H9 (cell line): Measurements from ENCODE around the gene SLC48A1. TPM values are rescaled to one million over a fixed set of nuclear protein-coding genes. Genes with fewer than 3 reads are reported as not detected.

Source experiments
- DNase-seq: peaks from one replicate; pipeline ENCODE4 v3.0.0-alpha.2; 2017
- H2AFZ ChIP-seq: one replicate; pipeline ENCODE4 v1.6.1; 2013; ENCODE audit warnings: mild to moderate bottlenecking, low read length, control low read depth, moderate library complexity
- H2AK5ac ChIP-seq: 2 replicates; pipeline ENCODE4 v1.6.1; 2013; ENCODE audit warnings: low read length, control low read depth, mixed read lengths; ENCODE audit not compliant: insufficient read length
- H2BK120ac ChIP-seq: one replicate; pipeline ENCODE4 v1.6.1; 2013; ENCODE audit warnings: low read depth, mild to moderate bottlenecking, low read length, control low read depth, inconsistent platforms; ENCODE audit not compliant: poor library complexity, severe bottlenecking
- H2BK12ac ChIP-seq: 2 replicates; pipeline ENCODE4 v1.6.1; 2013; ENCODE audit warnings: low read length, control low read depth, mixed read lengths, low read depth; ENCODE audit not compliant: insufficient read length
- H2BK15ac ChIP-seq: 2 replicates; pipeline ENCODE4 v1.6.1; 2013; ENCODE audit warnings: low read depth, low read length, control low read depth
- H2BK20ac ChIP-seq: one replicate; pipeline ENCODE4 v1.6.1; 2013; ENCODE audit warnings: low read depth, mild to moderate bottlenecking, low read length, control low read depth, inconsistent platforms; ENCODE audit not compliant: poor library complexity, severe bottlenecking
- H2BK5ac ChIP-seq: 2 replicates; pipeline ENCODE4 v1.6.1; 2013; ENCODE audit warnings: low read length, control low read depth, mixed read lengths; ENCODE audit not compliant: insufficient read length
- H3K14ac ChIP-seq: 2 replicates; pipeline ENCODE4 v1.6.1; 2013; ENCODE audit warnings: low read length, control low read depth; ENCODE audit not compliant: insufficient read depth
- H3K18ac ChIP-seq: 2 replicates; pipeline ENCODE4 v1.6.1; 2013; ENCODE audit warnings: low read depth, mild to moderate bottlenecking, mixed read lengths, low read length, control low read depth; ENCODE audit not compliant: insufficient read length
- H3K23ac ChIP-seq: 2 replicates; pipeline ENCODE4 v1.6.1; 2013; ENCODE audit warnings: low read length, control low read depth, mixed read lengths, low read depth; ENCODE audit not compliant: insufficient read length
- H3K23me2 ChIP-seq: 2 replicates; pipeline ENCODE4 v1.6.1; 2013; ENCODE audit warnings: low read depth, mild to moderate bottlenecking, mixed read lengths, low read length, control low read depth; ENCODE audit not compliant: insufficient read length, poor library complexity, severe bottlenecking
- H3K27ac ChIP-seq: 2 replicates; pipeline ENCODE4 v1.5.1; 2013; ENCODE audit warnings: low read length, control low read depth, mixed read lengths, low read depth; ENCODE audit not compliant: insufficient read length
- H3K27me3 ChIP-seq: 2 replicates; pipeline ENCODE4 v1.6.1; 2013; ENCODE audit warnings: low read length, control low read depth, inconsistent platforms; ENCODE audit not compliant: insufficient read depth
- H3K4ac ChIP-seq: 2 replicates; pipeline ENCODE4 v1.6.1; 2013; ENCODE audit warnings: low read depth, mild to moderate bottlenecking, control low read depth, inconsistent platforms, low read length, moderate library complexity
- H3K4me1 ChIP-seq: 2 replicates; pipeline ENCODE4 v1.6.1; 2013; ENCODE audit warnings: low read length, control low read depth, inconsistent platforms; ENCODE audit not compliant: insufficient read depth
- H3K4me2 ChIP-seq: 2 replicates; pipeline ENCODE4 v1.6.1; 2013; ENCODE audit warnings: low read length, control low read depth, mixed read lengths; ENCODE audit not compliant: insufficient read length, insufficient read depth
- H3K56ac ChIP-seq: 2 replicates; pipeline ENCODE4 v1.6.1; 2013; ENCODE audit warnings: low read depth, mild to moderate bottlenecking, mixed read lengths, low read length, control low read depth; ENCODE audit not compliant: insufficient read length
- H3K79me1 ChIP-seq: 2 replicates; pipeline ENCODE4 v1.6.1; 2013; ENCODE audit warnings: low read depth, mild to moderate bottlenecking, moderate library complexity, low read length, control low read depth, inconsistent platforms; ENCODE audit not compliant: insufficient read depth, poor library complexity, severe bottlenecking
- H3K79me2 ChIP-seq: 2 replicates; pipeline ENCODE4 v1.6.1; 2013; ENCODE audit warnings: low read length, control low read depth, inconsistent platforms; ENCODE audit not compliant: insufficient read depth
- H3K9ac ChIP-seq: 2 replicates; pipeline ENCODE4 v1.6.1; 2013; ENCODE audit warnings: low read length, control low read depth, mixed read lengths; ENCODE audit not compliant: insufficient read length; ENCODE audit errors: extremely low read depth
- H3K9me3 ChIP-seq: one replicate; pipeline ENCODE4 v1.6.1; 2013; ENCODE audit warnings: low read depth, low read length, inconsistent platforms; ENCODE audit not compliant: control insufficient read depth
- H3T11ph ChIP-seq: one replicate; pipeline ENCODE4 v1.6.1; 2013; ENCODE audit warnings: mild to moderate bottlenecking, low read length, control low read depth, inconsistent platforms
- H4K20me1 ChIP-seq: one replicate; pipeline ENCODE4 v1.6.1; 2013; ENCODE audit not compliant: control insufficient read depth, insufficient read length, insufficient read depth
- H4K5ac ChIP-seq: 2 replicates; pipeline ENCODE4 v1.6.1; 2013; ENCODE audit warnings: low read depth, mild to moderate bottlenecking, mixed read lengths, low read length, control low read depth; ENCODE audit not compliant: insufficient read length
- H4K8ac ChIP-seq: replicated peaks from 2 replicates; pipeline ENCODE4 v1.6.1; 2013; ENCODE audit warnings: low read length, control low read depth, mixed read lengths, low read depth; ENCODE audit not compliant: insufficient read length
- H4K91ac ChIP-seq: 2 replicates; pipeline ENCODE4 v1.6.1; 2013; ENCODE audit warnings: low read depth, mild to moderate bottlenecking, moderate library complexity, mixed read lengths, low read length, control low read depth; ENCODE audit not compliant: insufficient read length
- H3K27ac Mint-ChIP-seq, 3 experiments: 2 replicates in 2 of 3; 3 replicates in 1 of 3; pipeline ENCODE4 v1.8.0; 2020 to 2021; ENCODE audit warnings: mixed read lengths in 3 of 3, mild to moderate bottlenecking in 1 of 3, moderate library complexity in 1 of 3
- H3K27me3 Mint-ChIP-seq: 2 replicates; pipeline ENCODE4 v1.8.0; 2021; ENCODE audit warnings: low read depth, mild to moderate bottlenecking, moderate library complexity, mixed read lengths
- H3K36me3 Mint-ChIP-seq, 3 experiments: 2 replicates in 2 of 3; 3 replicates in 1 of 3; pipeline ENCODE4 v1.8.0; 2020 to 2021; ENCODE audit warnings: low read depth in 3 of 3, mixed read lengths in 3 of 3; ENCODE audit not compliant: insufficient read depth in 1 of 3
- H3K4me1 Mint-ChIP-seq, 2 experiments: 2 replicates each; pipeline ENCODE4 v1.8.0; 2020; ENCODE audit warnings: mixed read lengths in 2 of 2
- H3K4me3 Mint-ChIP-seq, 2 experiments: 2 replicates in 1 of 2; 3 replicates in 1 of 2; pipeline ENCODE4 v1.8.0; 2020 to 2021; ENCODE audit warnings: mild to moderate bottlenecking in 2 of 2, mixed read lengths in 2 of 2, moderate library complexity in 1 of 2
- H3K9me3 Mint-ChIP-seq, 2 experiments: 2 replicates in 1 of 2; 3 replicates in 1 of 2; pipeline ENCODE4 v1.8.0; 2020; ENCODE audit warnings: mild to moderate bottlenecking in 2 of 2, mixed read lengths in 2 of 2, moderate library complexity in 1 of 2
- CTCF ChIP-seq: fragments of 200-600 bp; sonication (generic); conservative IDR thresholded peaks from 3 replicates; pipeline ENCODE4 v1.8.0; 2021; ENCODE audit warnings: antibody characterized with exemption, mild to moderate bottlenecking
- WGBS: extraction: QIAGEN DNeasy Blood & Tissue Kit; methylation state at CpG from one replicate; pipeline ENCODE4 v1.1.7; 2013; ENCODE audit warnings: missing lambda C conversion rate, low lambda C conversion rate, mixed read lengths; ENCODE audit not compliant: insufficient read length; ENCODE audit errors: extremely low coverage; 5-methylcytosine and 5-hydroxymethylcytosine counted together
- total RNA-seq: library from RNA; stranded (reverse); gene quantifications from 2 replicates; pipeline ENCODE4 v1.2.1, GENCODE V29; 2021

The SLC48A1 gene
- total RNA-seq, 1 experiment from 2014 or later, result 10.6 TPM

- H3K27me3 Mint-ChIP-seq, result no peaks in the 10 kb centered on the region
- no peak for TF ChIP-seq CTCF
- H3K27ac Mint-ChIP-seq, result no peak overlapping the region
- Histone ChIP-seq H3K23ac (no peak overlapping the region), H4K5ac (no peak overlapping the region), H3K4me2 (no peak overlapping the region), H4K20me1 (peaks cover 2% of the 10 kb centered on the region), H3K18ac (no peak overlapping the region), H2BK20ac (no peak overlapping the region), H2AFZ (no peak overlapping the region), H2BK120ac (no peak overlapping the region), H3K56ac (no peak overlapping the region), H3K4ac (no peak overlapping the region), H3K79me1 (no peaks in the 10 kb centered on the region), H4K8ac (no peak overlapping the region), H3K4me1 (no peaks in the 10 kb centered on the region; the same call in 1 of the 2 replicates), H2BK12ac (no peak overlapping the region), H4K91ac (no peak overlapping the region), H2BK5ac (no peak overlapping the region), H2BK15ac (no peak overlapping the region), H3K9me3 (no peaks in the 10 kb centered on the region), H3K23me2 (no peaks in the 10 kb centered on the region), H3K27ac (no peak overlapping the region), H2AK5ac (no peak overlapping the region), H3K9ac (no peak overlapping the region), H3K14ac (no peak overlapping the region), H3K27me3 (no peaks in the 10 kb centered on the region), H3K79me2 (no peaks in the 10 kb centered on the region; the same call in 1 of the 2 replicates), H3T11ph (no peak overlapping the region)
- H3K4me1 Mint-ChIP-seq, result peaks cover 7 to 20% of the 10 kb centered on the region in 2 experiments
- no peak for DNase-seq
- peaks cover 21 to 44% (median 44%) of the 10 kb centered on the region in 3 experiments; a peak in 6 of 7 replicates for H3K36me3 Mint-ChIP-seq
- no peaks in the 10 kb centered on the region; a peak in 1 of 5 replicates for H3K9me3 Mint-ChIP-seq
- H3K4me3 Mint-ChIP-seq, result no peak overlapping the region
- WGBS, result no CpG with 5 or more reads among the region's 22 CpGs
Observed at GRCh38 chr12:47795814-47796411, 22.9 kb downstream of the SLC48A1 start.
